Cardiac muscle cell (in vitro differentiated cells and primary cell): ENCODE data around the gene GATB. TPM values are rescaled to one million over a fixed set of nuclear protein-coding genes. Genes with fewer than 3 reads are reported as not detected.

Experiments used
- DNase-seq, 2 donors: peaks; one replicate each; pipeline versions ENCODE4 v3.0.0 to v3.0.0-alpha.2; 2010 to 2017; ENCODE audit warnings: low read depth in 1 of 2, low spot score in 1 of 2
- H3K27ac ChIP-seq: fragments of 200-600 bp; sonication (generic); 2 replicates; pipeline ENCODE4 v1.5.1; 2016
- H3K27me3 ChIP-seq: fragments of 200-600 bp; sonication (generic); 2 replicates; pipeline ENCODE4 v1.6.0; 2016; ENCODE audit warnings: control low read depth
- H3K36me3 ChIP-seq: fragments of 200-600 bp; sonication (generic); 2 replicates; pipeline ENCODE4 v1.5.1; 2016; ENCODE audit warnings: control low read depth
- H3K4me1 ChIP-seq: fragments of 200-600 bp; sonication (generic); 2 replicates; pipeline ENCODE4 v1.8.1; 2017; ENCODE audit warnings: low read depth, mild to moderate bottlenecking, mixed run types
- H3K4me3 ChIP-seq: fragments of 200-600 bp; sonication (generic); 2 replicates; pipeline ENCODE4 v1.5.1; 2016; ENCODE audit warnings: mild to moderate bottlenecking
- H3K9me3 ChIP-seq: fragments of 200-600 bp; sonication (generic); 2 replicates; pipeline ENCODE4 v1.5.1; 2017; ENCODE audit warnings: low read depth, mild to moderate bottlenecking, control low read depth
- polyA plus RNA-seq: library from polyadenylated mRNA; unstranded; fragments of >200 nt; fragmentation: Nextera tagmentation; extraction: Ambion mirVana; gene quantifications from 2 replicates; pipeline ENCODE4 v1.2.1, GENCODE V29; 2016
- total RNA-seq: library from RNA; depleted of rRNA; stranded (reverse); fragments of >200 nt; gene quantifications from 2 replicates; pipeline ENCODE4 v1.2.3, GENCODE V29; 2016
- TF ChIP-seq, protein P1 (sequence below): IDR thresholded peaks from 2 replicates; pipeline ENCODE4 v1.5.1; 2012; ENCODE audit warnings: low read depth, mild to moderate bottlenecking, low read length

GATB gene
- total and polyA plus RNA-seq, 2 experiments from 2014 or later, result 24.4 to 45.3 TPM

DNA sequence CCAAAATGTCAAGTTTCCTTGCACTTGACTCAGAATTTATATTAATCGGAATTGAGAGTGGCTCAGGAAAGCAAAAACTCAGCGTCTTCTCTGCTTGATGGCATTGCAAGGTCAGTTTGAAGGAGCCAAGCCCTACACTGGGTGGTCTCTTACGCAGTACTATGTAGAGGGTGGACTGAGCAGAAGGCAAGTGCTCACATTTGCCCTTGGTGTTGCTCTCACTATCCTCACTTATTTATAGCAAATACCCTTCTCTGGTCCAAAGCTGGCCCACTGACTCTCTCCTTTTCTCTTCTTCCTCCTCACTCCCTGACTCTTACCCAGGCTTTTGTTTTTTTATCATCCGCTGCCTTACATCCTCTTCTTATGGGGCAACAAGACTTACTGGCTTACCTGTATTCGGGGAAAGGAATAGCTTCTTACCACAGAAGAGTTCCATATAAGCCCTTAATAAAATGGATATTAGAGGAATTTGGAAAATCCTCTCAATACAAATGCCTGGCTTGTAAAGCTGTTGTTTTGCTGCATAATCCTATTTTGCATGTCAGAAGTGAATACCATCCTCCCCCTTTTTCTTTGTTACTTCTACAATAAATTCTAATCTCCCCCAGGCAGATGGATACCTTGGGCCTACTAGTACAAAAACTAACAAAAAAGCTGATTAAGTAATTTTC lies 24.8 kb upstream of the GATB start:
- Histone ChIP-seq H3K4me1 (peaks cover 8% of the 10 kb centered on the region), H3K27ac (no peak overlapping the region), H3K36me3 (no peaks in the 10 kb centered on the region), H3K4me3 (no peak overlapping the region), H3K27me3 (no peaks in the 10 kb centered on the region), H3K9me3 (no peaks in the 10 kb centered on the region)
- TF ChIP-seq, protein P1, sequence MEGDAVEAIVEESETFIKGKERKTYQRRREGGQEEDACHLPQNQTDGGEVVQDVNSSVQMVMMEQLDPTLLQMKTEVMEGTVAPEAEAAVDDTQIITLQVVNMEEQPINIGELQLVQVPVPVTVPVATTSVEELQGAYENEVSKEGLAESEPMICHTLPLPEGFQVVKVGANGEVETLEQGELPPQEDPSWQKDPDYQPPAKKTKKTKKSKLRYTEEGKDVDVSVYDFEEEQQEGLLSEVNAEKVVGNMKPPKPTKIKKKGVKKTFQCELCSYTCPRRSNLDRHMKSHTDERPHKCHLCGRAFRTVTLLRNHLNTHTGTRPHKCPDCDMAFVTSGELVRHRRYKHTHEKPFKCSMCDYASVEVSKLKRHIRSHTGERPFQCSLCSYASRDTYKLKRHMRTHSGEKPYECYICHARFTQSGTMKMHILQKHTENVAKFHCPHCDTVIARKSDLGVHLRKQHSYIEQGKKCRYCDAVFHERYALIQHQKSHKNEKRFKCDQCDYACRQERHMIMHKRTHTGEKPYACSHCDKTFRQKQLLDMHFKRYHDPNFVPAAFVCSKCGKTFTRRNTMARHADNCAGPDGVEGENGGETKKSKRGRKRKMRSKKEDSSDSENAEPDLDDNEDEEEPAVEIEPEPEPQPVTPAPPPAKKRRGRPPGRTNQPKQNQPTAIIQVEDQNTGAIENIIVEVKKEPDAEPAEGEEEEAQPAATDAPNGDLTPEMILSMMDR, result no peak
- no peak for DNase-seq

DNA sequence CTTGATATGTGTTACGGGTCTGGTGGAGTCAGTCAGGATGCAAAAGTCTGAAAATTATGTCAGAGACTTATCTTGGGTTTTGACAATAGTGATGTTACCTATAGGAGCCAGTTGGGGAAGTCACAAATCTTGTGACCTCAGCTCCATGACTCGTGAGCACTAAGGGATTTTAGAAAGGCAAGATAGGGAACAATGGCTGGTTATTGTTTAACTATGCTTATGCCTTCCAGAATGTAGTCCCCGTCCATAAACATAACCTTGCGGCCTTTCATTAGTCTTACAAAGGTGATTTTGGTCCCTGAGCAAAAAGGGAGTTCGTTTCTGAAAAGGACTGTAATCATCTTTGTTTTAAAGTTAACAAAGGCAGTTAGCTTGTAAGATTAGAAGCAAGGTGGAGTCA lies 23.9 kb upstream of the GATB start:
- Histone ChIP-seq H3K4me1 (no peaks in the 10 kb centered on the region), H3K27me3 (no peaks in the 10 kb centered on the region), H3K4me3 (no peak overlapping the region), H3K9me3 (no peaks in the 10 kb centered on the region), H3K27ac (no peak overlapping the region), H3K36me3 (no peaks in the 10 kb centered on the region)
- TF ChIP-seq, protein P1, result no peak
- DNase-seq, result no peak

DNA sequence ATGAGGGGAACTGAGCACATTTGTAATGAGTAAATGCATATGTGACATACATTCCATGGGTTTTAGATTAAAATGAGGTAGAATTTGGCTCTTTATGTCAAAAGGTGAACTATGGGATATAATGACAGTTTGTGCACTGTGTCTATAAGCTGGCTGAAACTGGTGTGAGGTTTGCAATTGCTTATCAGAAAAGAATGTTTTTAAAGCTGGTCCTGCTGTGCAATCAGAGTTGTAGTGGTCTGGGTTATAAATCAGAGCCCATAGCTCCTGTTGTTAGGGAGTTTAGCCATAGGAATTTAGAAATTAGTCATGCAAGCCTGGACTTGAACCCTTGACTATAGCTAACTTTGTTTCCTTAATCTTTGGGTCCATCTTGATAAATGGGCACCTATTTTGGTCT lies 23.1 kb upstream of the GATB start:
- Histone ChIP-seq H3K27me3 (no peaks in the 10 kb centered on the region), H3K27ac (no peak overlapping the region), H3K4me1 (no peaks in the 10 kb centered on the region), H3K9me3 (no peaks in the 10 kb centered on the region), H3K4me3 (no peak overlapping the region), H3K36me3 (no peaks in the 10 kb centered on the region)
- DNase-seq, result no peak
- TF ChIP-seq, protein P1, result no peak

DNA sequence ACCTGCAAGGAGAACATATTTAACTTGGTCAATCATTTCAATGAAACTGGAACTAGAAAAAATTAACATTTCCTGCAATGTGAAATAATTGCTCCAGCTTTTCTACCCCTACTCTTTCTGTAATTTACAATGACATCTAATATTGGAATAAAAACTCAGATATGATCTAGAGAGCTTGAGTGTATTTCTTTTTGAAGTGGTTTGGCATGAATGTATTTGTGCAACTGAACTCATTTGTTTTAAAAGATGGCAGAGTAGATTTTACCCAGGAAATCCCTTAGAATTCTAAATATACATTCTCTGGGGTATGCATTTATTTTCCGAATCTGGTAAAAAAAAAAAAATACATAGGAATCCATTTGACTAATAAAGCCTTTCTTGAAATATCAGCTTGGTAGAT lies 21.5 kb upstream of the GATB start:
- Histone ChIP-seq H3K27ac (no peak overlapping the region), H3K36me3 (no peaks in the 10 kb centered on the region), H3K4me1 (no peaks in the 10 kb centered on the region), H3K27me3 (no peaks in the 10 kb centered on the region), H3K9me3 (no peaks in the 10 kb centered on the region), H3K4me3 (no peak overlapping the region)
- TF ChIP-seq, protein P1, result no peak
- no peak for DNase-seq

DNA sequence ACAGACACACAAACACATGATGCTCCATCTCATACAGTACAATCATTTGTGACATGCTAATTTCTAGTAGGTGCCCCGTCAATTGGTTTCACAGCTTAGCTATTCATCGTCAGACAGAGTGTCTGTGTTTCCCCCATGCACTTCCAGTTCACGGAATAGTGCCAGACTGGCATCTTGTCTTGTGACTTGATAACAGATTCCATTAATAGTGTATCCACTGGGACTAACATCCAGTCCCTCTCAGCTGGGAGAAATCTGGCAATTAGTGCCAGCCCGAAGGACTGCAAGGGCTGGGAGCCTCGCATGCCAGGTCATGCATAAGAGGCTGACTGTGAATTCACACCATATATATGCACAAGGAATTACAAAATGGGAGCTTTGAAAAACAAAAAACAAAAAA lies 20.2 kb upstream of the GATB start:
- Histone ChIP-seq H3K27ac (no peak overlapping the region), H3K36me3 (no peaks in the 10 kb centered on the region), H3K9me3 (no peaks in the 10 kb centered on the region), H3K4me3 (no peak overlapping the region), H3K4me1 (no peaks in the 10 kb centered on the region), H3K27me3 (no peaks in the 10 kb centered on the region)
- TF ChIP-seq, protein P1, result no peak
- no peak for DNase-seq
